Posterior vena cava (tissue), 2 donors: Measurements from ENCODE around the gene PTPRZ1. TPM values are rescaled to one million over a fixed set of nuclear protein-coding genes. Genes with fewer than 3 reads are reported as not detected.

Experiments
- DNase-seq: peaks from one replicate; pipeline ENCODE4 v3.0.0-alpha.2; 2020; ENCODE audit warnings: low spot score
- intact Hi-C, 2 donors: fragments of 100-400 bp; cut with DNase I; formaldehyde crosslinking; loops; one replicate each; pipeline versions ENCODE4 v1.14.1 to v1.14.2; 2022 to 2023
- total RNA-seq, 2 donors: library from RNA; stranded (reverse); fragmentation: NEBNext Ultra II Directional; extraction: Animal tissue kit (Norgen Biotek cat#: 25700); gene quantifications; one replicate each; pipeline ENCODE4 v1.2.1, GENCODE V29; 2021
- donor health status: DM: yes; HTN: yes; CAD: no.
- donor health status: DM: yes; HTN: yes; CAD: no.

Gene PTPRZ1
- total RNA-seq, 2 donors from 2014 or later, result 1.8 to 2.0 TPM

DNA sequence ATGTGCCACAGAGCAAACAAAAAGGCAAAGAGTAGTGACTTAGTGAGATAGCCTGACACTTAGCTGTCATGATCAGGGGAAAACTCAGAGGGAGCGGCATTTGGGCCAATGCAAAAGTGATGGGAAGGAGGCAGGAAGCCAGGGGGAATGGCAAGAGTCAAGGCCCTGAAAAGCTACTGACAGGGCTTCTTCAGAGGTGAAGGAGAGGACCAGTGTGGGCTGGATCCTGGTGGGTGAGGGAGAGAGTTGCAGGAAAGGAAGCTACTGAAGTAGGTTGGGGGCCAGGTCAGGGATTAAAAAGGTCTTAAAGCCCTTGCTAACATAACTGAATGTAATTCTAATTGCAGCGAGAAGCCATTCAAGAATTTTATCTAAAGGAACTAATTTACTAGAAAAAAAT is 154.1 kb downstream of the PTPRZ1 start:
- intact Hi-C loops, result no loop called here
- no peak for DNase-seq

DNA sequence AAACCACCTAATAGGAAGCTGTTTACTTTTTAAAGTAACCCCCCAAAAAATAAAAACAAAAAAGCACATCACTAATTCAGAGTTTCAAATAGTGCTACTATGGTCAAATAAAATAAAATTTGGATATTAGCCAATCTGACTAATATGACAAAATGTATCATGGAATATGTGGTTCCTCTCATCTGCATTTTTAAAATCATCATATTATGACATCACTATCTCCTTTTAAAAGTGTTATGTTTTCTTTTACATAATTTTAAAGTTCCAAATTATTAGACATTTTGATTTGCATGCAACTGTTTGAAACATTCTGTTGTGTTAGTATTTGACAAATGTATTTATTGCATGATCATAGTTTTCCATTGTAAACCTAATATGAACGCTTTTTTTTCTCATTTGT is 160.7 kb downstream of the PTPRZ1 start:
- DNase-seq, result no peak
- intact Hi-C loops, result no loop called here

DNA sequence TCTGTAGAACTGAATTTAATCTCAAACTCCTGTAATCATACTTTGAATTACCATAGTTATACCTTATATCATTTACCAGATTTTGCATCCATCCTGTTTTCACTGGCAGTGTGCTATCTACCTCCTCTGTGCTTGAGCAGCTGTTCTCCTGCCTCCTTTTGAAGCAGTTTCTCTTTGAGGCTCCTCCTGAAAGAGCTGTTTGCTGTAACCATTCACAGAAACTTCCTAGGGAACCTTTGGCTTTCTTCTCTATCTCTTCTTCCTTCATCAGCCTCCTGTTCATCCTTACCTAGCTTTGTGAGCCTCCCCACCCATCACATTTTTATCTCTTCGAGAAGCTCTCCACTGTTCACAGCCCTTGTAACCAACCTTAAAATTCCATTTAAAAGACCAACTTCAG is 162.9 kb downstream of the PTPRZ1 start:
- intact Hi-C loops, result no loop called here
- no peak for DNase-seq

DNA sequence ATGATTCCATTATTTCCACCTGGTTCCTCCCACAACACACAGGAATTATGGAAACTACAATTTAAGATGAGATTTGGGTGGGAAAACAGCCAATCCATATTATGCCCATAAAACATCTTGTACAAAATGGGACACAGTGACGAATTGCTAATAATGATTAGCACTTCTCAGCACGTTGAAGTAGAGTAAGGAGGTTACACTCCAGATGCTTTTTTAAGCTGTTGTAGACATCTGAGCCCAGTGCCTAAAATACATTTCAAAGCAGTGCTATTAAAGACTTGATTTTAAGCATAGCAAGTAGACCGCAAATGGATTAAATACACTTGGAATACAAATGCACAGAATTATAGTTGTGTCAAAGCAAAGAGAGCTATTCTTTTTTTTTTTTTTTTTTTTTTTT is 165.2 kb downstream of the PTPRZ1 start:
- intact Hi-C loops, result no loop called here
- no peak for DNase-seq

DNA sequence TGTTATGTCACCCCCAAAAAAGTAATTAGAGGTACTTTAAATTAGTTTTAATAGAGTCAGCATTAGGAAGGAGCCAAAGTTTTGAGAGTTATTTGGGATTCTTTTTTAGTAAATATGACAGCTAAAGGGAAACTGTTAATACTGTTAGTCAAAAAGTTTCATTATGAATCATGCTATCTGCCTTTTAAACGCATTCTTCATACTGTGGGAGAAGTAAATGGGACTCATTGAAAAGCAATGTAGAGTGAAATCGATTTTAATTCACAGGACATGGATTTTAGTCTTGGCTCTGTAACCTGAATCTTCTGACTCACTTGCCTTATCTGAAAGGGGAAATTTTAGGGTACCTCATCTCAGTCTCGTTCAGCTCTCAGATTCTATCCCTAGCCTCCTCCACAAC is 165.9 kb downstream of the PTPRZ1 start:
- DNase-seq, result no peak
- intact Hi-C loops, result no loop called here

DNA sequence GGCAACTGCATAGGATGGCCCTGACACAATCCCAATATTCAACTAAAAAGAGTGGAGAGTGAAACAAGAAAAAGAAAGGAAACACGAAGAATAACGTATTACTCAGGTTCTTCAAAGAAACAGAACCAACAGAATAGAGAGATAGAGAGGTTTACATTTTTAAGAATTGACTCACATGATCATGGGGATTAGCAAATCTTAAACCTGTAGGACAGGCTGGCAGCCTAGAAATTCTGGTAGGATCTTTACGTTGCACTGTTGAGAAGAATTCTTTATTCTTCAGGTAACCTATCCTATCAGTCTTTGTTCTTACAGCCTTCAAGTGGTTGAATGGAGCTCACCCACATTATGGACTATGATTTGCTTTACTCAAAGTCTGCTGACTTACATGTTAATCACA is 167.2 kb downstream of the PTPRZ1 start:
- intact Hi-C loops, result no loop called here
- DNase-seq, result no peak

DNA sequence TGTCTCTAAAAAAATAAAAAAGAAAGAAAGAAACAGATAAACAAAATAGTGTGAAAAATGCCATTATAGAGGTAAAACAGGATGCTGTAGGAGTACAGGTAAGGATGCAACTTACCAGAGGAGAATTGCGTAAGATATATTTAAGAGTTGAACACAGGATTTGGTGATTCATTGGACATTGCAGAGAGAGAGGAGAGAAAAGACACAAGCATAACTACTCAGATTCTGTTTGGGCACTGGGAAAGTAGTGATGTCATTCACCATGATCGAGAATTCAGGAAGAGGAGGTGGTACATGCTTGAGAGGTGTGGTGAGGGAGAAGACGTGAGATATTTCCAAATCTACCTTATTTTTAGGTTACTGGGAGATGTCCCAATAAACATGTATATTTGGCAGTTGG is 173.4 kb downstream of the PTPRZ1 start:
- DNase-seq, result no peak
- intact Hi-C loops, result no loop called here

DNA sequence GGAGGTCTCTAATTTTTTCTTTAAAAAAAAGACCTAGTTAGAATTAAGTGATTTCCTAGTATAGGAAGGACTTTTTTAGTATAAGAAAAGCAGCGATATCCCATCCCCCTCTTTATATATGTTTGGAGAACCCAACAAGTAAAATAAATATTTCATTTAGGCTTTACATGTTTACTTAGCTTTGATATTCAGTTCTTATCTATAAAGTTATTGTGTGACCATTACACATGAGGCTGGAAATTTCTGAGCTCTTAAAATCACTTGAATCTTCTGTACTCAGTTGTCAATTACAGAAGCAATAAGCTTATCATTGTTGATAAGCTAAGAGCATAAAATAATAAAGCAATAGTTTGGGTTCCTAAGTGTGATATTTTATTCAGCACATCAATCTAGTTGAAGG is 181.4 kb downstream of the PTPRZ1 start:
- intact Hi-C loops, result no loop called here
- no peak for DNase-seq

DNA sequence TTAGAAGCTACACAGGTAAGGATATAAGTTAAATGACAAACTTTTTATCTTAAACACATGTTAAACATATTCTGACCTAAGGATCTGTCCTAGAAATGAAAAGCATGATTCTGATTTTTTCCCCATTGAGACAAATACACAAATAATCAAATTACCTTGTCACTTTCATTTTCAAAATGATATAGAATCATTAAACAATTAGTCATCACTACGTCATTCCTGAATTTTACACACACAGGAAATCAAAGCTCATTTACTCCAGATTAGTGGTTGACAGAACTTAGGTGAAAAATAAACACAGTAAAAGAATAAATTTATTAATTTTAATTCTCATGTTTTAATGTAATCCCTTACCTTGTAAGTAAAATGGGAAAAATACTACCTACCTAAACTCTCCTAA is 182.1 kb downstream of the PTPRZ1 start:
- no peak for DNase-seq
- intact Hi-C loops, result no loop called here

DNA sequence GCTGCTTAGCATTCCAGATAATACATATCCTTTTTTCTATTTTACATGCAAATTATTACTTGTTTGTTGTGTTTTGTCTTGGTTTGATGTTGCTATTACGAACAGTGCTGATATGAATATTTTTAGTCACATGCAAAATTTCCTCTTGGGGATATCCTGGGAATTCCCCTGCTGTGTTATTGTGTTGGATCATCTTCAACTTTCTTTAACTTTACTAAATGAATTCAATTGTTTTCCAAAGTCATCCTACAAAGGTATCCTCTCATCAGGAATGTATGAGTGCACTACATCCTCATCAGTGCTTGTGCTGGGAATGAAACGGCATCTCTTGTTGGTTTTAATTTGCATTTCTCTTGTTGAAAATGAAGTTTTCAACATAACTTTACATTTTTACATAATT is 184.0 kb downstream of the PTPRZ1 start:
- intact Hi-C loops, result no loop called here
- DNase-seq, result no peak

DNA sequence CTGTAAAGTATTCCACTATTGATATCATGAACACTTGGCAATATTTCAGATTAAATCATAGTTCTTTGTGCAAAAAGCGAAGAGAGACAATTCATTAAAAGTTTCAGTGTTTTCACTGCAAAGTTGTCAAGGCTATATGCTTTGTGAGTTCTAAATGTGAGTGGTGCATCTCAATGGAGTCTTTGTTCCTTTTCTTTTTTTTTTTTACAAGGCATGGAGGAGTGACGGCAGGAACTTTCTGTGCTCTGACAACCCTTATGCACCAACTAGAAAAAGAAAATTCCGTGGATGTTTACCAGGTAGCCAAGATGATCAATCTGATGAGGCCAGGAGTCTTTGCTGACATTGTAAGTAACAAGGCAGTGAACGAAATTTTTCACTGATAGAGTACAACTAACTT is 186.6 kb downstream of the PTPRZ1 start:
- no peak for DNase-seq
- intact Hi-C loops, result no loop called here

DNA sequence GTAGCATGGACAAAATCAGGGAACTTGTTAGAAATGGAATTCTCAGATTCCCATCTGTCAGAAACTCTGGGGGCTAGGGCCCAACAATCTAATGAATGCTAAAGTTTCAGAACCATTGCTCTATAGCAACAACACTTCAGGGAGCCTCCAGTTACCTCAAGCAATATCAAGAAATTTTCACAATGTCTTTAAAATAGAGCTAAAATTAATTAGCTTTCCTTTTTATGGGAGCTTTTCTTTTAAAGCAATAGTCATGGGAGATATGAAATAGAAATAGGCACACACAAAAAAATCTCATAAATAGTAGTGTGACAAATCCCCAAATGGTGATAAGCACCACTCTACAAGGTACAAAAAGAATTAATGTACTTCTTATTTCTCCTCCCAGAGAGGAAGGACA is 190.2 kb downstream of the PTPRZ1 start:
- DNase-seq, result no peak
- intact Hi-C loops, result no loop called here

DNA sequence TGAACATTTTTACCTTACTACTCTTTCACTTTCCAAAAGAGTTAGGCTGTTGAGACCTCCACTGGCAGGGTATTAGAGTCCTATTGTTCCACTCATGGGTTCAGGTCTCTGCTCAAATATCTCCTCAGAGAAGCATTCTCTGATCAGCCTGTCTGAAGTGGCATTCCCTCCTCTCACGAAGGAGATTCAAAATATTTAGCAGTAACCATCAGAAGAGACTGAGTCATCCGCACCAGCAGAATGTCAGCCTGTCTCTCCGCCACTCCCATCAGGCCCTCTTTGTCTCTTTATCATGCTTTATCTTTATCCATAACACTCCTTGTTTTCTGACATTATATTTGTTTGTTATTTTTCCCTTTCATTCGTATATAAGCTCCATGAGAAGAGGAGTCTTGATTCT is 192.0 kb downstream of the PTPRZ1 start:
- intact Hi-C loops, result no loop called here
- DNase-seq, result no peak

DNA sequence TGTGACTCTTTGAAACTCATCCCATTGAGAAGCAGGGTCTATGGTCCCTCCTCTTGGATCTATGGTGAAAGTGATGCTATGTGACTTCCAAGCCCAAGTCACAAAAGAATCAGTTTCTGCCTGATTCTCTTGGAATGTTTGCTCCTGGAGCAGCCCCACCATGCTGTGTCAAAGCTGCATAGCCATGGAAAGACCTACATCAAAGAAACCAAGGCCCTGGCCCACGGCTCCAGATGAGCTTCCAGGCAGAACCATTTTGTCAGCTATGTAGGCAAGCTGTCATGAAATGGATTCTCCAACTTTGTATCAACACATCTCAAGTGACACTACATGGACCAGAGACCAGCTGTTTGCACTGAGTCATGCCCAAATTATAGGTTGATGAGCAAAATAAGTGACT is 194.1 kb downstream of the PTPRZ1 start:
- no peak for DNase-seq
- intact Hi-C loops, result no loop called here

DNA sequence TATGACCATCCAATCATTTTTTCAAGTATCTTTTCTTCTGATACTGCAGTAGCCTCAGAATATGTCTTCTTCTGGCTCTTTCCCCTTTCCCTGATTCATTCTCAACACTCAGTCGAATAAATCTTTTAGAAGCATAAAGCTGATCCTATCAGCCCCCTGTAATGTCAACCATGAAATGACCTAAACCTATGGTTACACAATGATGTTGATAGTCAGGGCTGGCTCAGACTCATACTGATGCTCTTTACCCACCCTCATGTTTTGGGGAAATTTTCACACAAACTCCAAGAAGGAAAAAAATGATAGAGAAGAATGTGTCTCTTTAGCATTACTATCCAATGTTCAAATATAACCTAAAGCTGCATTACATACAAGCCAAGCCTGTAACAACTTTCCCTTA is 195.1 kb downstream of the PTPRZ1 start:
- intact Hi-C loops, result no loop called here
- no peak for DNase-seq

DNA sequence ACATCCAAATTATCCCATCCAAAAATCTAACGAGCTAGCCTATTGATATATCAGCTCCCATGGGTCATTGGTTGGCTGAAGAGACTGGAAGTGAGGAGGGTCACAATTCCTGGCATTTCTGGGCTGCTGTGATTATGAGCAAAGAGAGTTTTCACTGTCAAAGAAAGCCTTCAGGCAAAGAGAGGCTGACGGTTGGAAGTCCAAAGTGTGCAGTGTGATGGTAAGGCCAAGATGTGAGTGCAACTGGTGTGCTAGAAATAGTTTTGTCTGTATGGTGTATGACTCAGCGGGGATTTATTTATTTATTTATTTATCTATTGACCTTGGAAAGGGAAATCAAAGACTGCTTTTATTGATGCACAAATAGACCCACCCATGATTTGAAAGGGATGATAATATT is 196.0 kb downstream of the PTPRZ1 start:
- intact Hi-C loops, result no loop called here
- DNase-seq, result no peak

DNA sequence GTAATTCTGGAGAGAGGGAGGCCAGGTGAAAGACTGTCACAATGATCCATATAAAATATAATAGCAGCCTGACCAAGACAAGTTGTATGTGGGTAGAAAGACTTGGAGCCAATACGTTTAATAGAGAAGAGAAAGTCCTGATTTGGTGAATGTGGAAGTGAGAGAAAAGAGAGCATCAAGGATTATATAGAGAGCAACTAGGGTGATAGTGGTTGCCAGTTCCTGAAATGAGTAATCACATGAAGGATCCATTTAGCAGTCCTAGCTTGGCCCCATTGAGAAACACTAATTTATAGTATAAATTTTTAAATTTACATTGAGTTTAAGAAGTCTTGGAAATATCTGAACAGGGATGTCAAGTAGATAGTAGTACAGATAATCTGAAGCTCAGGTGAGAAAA is 197.1 kb downstream of the PTPRZ1 start:
- no peak for DNase-seq
- intact Hi-C loops, result no loop called here

DNA sequence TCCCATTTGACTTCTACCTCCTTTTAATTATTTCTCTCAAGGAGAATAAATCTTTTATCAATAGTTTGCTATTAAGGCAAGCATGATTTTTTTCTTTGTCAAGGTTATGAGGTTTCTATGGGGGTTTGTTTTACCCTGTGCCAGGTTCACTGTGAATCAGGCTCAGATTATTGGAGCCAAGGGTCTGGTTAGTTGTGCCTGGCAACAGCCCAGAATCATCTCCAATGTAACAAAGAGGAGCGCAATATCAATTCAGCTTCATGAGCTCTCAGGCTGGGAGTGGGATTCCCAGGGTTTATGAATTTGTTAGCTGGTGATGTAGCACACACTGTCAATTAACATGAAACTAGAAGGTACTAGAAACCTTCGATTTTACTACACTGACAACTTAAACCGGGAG is 197.9 kb downstream of the PTPRZ1 start:
- no peak for DNase-seq
- intact Hi-C loops, result no loop called here

DNA sequence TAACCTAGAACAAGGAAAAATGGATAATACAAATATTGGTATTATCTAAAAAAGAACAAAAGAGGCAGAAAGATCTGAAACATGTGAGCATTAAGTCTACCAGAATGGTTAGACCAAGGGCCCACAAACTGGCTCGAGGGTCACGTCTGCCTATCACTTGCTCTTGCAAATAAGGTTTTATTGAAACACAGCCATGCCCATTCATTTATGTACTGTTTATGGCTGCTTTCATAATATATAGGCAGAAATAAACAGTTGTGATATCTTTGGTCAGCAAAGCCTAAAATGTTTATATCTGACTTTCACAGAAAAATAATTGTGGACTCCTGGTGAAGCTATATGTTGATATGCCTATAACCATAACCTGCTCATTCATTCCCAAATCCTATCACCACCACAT is 199.3 kb downstream of the PTPRZ1 start:
- intact Hi-C loops, result no loop called here
- no peak for DNase-seq

DNA sequence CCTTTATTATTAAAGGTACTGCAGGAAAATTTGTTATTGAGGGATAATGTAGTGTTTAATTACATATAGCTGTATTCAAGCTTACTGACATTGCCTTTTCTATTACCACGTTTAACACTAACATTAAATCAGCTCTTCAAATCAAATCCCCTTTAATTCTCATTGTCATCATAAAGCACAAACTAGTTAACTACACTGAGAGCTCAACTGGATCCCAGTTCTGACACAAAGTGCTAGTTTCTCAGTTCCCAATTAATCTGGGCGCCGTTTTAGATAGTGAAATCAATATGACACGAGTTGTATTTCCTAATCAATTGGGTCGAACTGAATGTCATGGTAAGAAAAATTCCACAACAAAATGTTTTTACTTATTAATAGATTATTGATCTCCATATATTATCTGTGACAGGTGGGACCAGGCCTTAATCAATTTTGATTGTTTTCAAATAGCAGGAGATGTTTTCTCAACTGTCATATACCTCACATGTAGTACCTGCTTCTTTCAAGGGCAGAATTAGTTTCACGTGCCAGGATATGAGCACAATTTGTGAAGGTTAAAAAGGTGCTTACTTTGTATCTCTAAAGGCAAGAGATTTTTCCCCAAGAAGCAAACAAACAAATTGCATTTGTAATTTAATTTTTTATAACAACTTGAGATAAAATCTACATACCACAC is 200.1 kb downstream of the PTPRZ1 start:
- no peak for DNase-seq
- intact Hi-C loops, result no loop called here

DNA sequence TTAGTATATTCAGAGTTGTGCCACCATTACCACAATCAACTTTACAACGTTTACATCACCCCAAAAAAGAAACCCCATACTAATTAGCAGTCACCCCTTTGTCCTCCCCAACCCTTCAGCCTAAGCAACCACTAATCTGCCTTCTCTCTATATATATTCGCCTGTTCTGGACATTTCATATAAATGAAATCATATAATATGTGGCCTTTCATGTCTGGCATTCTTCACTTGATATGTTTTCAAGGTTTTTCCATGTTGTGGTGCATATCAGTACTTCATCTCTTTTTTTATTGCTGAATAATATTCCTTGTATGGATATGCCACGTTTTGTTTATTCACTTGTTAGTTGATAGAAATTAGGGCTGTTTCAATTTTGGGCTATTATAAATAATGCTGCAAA is 200.7 kb downstream of the PTPRZ1 start:
- intact Hi-C loops, result no loop called here

DNA sequence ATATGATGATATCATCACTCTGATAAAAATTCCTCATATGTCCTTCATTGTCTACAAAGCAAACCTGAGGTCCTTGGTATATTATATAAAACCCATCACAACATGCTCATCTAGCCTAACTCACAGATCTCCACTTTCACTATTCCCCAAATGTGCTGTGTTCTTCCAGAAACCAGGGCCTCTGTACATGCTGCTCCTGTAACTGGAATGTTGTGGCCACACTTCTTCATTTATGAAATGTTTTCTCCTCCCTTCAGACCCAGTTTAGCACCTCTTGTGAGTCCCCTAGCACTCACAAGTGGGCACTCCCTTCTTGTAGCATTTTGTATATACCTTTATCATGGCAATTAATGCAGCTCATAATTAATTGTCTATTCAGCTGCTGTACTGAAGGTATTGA is 209.2 kb downstream of the PTPRZ1 start:
- intact Hi-C loops, result no loop called here
- DNase-seq, result no peak

More for the DNA sequence above, 200.7 kb downstream of the PTPRZ1 start:
- no peak for DNase-seq
